T follicular helper cell (primary cell): Measurements from ENCODE around the gene LEFTY1.
"Not testable (repeated sequence)": the region's sequence is repeated elsewhere in the genome, so short reads cannot be mapped to it uniquely, and the experiment has no call there.

ENCODE experiments used
- DNase-seq: peaks from one replicate; pipeline ENCODE4 v3.0.0-alpha.2; 2020; ENCODE audit warnings: low read depth

The LEFTY1 gene

GRCh38 chr1:225887554-225888288 lies 1.2 kb downstream of the LEFTY1 start:
- not testable (repeated sequence) for DNase-seq

- DNase-seq, result no peak
Observed at GRCh38 chr1:225887030-225887314, 2.0 kb downstream of the LEFTY1 start.

GRCh38 chr1:225886159-225887029 lies 2.6 kb downstream of the LEFTY1 start:
- no peak for DNase-seq

GRCh38 chr1:225885336-225885735 lies 3.6 kb downstream of the LEFTY1 start:
- no peak for DNase-seq

- DNase-seq, result no peak
Observed at GRCh38 chr1:225883616-225884265, 5.2 kb downstream of the LEFTY1 start.

- DNase-seq, result no peak
Observed at GRCh38 chr1:225882694-225883615, 6.0 kb downstream of the LEFTY1 start.

DNA sequence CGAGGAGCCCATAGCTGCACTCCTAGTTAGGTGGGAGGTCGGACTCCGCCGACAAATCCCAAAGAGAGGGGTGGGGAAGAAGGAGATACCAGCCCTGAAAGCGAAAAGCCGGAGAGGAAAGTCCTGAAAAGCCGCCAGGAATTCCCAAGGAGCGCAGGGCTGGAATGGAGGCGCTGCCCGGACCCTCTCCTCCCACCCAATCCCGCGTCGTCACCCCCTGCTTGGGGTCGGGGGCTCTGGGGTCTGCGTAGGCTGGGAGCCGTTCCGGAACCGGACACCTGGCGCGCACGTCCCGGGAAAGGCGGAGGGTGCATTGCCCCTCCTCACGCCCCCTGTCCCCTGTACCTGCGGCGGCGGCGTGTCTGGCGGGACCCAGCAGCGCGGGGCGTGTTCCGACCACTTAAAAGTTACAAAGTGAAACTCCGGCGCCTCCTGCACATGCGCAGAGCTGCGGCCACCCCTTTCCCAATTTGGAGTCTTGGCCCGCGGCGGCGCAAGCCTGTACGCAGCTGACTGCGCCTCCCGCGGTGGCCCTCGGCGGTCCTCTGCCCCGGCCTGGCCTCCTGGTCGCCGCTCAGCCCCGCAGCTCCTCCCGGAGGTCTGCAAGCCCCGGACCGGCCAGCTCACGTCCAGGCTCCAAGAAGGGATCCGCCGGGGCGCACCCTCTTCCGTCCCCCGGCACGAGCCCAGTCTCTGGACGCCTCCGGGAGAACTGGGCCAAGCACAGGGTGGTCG lies 6.8 kb downstream of the LEFTY1 start, which contains the start of gene TMEM63A:
Gene TMEM63A (minus strand): TSS at position 422 of the 735 bp plus-strand sequence. CDS start 4,800 bp downstream, outside the sequence.
- DNase-seq, result peak; percentile 84

GRCh38 chr1:225881081-225881958 lies 7.6 kb downstream of the LEFTY1 start:
- no peak for DNase-seq

DNA sequence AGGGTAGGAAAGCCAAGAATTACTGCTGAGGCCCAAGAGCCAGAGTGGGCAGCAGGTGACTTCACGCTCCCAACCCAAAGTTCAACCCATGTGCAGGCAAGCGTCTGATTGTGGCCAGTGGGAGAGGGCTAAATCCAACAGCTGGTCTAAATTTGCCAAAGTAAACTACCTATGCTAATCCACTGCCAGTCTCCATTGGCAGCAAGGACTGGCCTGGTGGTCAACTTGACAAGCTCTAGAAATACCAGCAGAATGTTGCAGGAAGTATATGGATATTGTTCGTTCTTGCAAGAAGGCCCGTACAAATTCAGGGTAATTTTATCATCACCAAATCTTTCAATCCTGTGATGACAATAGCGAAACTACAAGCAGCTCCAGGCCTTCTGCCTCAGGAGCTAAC lies 8.3 kb downstream of the LEFTY1 start:
- DNase-seq, result no peak

DNA sequence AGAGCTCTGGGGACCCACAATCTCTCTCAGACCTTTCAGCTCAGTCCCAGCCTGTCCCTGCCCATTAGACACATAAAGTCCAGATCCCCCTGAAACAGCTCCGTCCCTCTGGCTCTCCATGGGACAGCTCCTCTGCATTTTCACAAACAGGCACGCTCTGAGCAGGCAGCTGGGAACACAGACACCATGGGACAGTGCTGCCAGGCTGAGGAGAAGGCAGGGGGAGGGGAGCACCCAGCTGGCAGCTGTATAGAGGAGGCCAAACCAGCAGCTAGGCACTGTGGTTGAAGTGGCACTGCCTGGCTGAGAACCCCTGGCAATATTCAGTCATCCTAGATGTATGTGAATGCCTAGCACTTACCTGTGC lies 8.7 kb downstream of the LEFTY1 start:
- DNase-seq, result no peak

- no peak for DNase-seq
Observed at GRCh38 chr1:225879521-225880221, 9.3 kb downstream of the LEFTY1 start.

GRCh38 chr1:225878282-225878681 lies 10.7 kb downstream of the LEFTY1 start:
- DNase-seq, result no peak

DNA sequence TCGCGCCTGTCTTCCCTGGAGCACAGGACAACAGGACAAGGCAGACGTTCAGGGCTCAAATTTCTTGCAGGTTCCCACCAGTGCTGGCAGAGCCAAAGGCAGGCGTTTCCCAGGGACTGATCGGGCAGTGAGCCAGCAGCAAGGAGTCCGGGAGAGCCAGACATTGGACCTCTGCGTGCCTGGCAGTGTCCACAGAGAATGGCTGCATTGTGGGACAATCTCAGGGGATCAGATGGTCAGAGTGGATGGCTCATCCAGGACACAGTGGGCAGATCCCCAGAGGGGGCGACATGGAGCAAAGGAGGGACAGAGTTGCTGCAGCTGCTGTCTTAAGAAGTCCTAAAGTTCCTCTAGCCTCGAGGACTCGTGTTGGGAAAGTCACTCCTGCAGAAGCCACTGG lies 11.4 kb downstream of the LEFTY1 start:
- DNase-seq, result no peak

DNA sequence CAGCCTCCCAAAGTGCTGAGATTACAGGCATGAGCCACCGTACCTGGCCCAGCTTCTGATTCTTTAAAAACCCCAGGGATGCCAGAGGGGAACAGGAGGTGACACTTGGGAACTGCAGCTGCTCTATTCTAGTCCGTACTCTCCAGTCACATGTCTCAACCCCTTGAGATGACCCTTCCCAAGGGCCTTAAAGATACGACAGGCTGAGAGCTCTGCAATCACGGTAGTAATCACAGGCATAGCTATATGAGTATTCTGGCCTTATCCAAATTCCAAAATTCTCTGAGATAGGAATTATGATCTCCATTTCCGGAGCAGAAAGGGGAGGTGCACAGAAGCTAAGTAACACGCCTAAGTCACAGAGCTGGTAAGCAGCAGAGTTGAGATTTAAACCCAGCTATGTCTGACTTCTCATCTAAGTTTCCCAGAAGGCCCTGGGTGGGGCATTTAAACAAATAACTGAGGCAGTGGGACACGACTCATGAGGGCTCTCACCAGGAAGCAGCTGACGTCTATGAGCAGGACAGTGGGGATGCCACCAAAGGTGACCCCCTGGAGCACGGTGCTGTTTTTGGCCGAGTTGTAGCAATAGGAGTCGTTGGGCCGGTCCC lies 11.9 kb downstream of the LEFTY1 start:
- no peak for DNase-seq

DNA sequence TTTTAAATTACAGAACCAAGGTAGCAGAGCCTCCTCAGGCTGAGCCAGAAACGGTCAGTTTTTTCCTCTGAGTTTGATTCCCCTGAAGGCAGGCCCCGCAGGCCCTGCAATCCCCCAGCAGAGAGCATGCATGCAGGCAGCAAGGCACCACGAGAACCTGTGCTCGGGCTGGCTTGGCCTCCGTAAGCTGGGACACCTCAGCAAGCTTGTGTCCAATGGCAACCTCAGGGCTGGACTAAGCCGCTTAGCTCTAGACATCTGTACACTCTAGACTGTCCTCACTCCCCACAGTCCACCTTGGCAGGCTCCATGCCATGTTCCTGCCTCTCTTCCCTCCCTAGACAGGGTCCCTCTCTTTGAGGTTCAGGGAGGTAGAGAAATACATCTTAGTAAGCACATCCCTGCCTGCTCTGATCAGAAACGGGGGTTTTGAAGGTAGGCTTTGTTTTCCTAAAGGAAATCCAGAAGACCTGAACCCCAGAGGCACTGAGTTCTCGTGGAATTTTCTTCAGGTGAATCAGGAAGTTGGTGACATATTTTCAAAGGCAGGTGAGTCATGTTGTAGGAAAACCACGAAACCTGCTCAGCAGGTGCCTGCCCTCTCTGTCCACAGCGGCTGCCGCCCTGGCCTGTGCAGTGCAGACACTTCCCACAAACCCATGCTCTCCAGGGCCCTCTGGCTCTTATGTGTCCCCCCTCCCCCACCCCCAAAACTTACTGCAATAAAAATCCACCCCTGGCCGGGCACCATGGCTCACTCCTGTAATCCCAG lies 13.7 kb downstream of the LEFTY1 start:
- no peak for DNase-seq

GRCh38 chr1:225874431-225874830 lies 14.5 kb downstream of the LEFTY1 start:
- no peak for DNase-seq

DNA sequence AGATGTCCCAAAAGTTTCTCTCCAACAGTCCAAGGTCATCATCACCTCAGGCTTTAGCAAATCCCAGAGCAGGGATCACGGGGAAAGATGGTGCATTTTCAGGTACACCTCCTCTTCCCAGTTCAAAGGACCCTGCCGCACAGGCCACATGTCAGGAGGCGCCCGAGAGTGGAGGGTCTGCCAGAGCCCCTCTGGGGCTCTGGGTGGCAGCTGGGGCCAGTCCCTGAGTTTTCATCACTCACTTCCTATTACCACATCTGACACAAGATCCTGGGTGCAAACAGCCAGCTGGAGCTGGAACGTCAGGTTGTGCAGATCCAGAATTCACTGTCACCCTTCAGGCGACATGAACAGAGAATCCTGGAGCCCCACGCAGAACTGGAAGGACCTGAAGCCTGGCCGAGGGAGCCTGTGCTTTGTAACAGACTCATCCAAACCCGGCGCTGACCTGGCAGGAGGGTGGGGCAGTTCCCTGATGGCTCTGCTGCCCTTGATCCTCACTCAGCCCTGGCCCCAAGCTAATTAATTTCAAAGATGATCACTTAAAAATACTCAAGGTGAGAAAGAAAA lies 15.6 kb downstream of the LEFTY1 start:
- no peak for DNase-seq

GRCh38 chr1:225872075-225872430 lies 16.9 kb downstream of the LEFTY1 start:
- DNase-seq, result no peak
